CD4-positive, alpha-beta T cell treated with Interleukin-15 for 1 hour (primary cell): ENCODE results near the gene KCNF1.

Experiments
- DNase-seq: peaks from one replicate; pipeline ENCODE4 v3.0.0-alpha.2; 2020

Gene KCNF1

DNA sequence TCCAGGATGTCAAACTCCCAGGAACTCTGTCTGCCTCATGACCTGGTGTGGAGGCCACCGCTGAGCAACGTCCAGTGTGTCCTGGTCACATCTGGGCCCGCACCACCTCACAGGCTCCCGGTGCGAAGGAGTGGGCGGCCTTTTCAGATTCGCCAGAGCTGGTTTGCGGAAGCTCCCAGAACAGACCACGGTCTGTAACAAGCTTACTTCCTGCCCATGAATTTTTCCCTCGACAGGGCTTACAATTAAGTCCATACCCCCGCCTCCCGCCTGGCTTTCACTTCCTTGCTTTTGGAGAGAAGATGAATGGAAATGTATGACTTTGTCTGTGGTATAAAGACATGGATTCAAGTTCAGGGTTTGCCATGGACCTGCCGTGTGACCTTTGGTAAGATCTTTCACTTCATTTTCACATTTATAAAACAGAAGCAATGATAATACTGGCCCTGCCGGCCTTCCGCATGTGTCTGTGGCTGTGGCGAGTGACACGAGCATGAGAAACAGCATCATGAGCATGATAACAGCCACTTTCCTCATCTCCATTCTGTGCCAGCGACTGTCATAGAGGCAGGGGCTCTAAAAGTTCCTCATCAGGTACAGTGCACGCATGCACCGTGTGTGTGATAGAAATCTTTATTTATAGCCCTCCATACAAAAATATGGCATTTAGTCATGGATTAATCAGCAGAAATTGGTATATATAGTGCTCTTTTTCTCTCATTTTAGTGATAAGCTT lies 31.0 kb upstream of the KCNF1 start:
- DNase-seq = no peak

DNA sequence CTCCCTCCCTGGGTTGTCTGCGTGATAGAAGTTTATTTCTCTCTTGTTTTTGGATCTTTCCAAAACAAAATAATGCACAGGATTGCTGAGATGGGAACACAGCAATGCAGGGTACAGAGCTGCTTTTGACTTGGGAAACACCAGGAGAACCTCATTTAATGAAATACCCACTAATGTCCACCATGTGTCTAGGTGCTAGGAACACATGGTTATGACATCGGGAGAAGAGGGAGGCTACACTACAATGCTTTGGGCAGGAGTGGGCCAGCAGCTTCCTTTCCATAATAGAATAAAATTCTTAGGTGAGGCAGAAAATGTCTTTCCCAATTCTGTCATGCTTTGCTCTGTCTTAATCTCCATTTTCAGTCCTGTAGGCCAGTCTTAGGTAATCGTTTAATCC lies 29.2 kb upstream of the KCNF1 start:
- DNase-seq = no peak

DNA sequence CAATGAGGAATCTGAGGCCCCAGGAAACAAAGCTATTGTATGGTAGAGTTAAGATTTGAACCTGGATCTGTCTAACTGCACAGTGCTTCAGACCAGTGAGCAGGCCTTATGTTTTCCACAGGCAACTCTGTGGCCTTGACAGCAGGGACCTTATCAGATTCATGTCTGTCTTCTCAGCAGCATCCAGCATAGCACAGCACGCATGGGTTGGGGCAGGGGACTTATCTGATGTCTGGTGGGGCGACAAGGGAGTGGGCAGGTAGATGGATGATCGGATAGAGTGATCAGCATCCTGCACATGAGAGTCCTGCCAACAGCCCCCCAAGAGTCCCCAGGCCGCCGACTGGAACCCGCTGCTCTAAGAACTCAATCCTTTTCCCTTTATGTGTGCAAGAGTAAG lies 28.7 kb upstream of the KCNF1 start:
- DNase-seq = no peak

DNA sequence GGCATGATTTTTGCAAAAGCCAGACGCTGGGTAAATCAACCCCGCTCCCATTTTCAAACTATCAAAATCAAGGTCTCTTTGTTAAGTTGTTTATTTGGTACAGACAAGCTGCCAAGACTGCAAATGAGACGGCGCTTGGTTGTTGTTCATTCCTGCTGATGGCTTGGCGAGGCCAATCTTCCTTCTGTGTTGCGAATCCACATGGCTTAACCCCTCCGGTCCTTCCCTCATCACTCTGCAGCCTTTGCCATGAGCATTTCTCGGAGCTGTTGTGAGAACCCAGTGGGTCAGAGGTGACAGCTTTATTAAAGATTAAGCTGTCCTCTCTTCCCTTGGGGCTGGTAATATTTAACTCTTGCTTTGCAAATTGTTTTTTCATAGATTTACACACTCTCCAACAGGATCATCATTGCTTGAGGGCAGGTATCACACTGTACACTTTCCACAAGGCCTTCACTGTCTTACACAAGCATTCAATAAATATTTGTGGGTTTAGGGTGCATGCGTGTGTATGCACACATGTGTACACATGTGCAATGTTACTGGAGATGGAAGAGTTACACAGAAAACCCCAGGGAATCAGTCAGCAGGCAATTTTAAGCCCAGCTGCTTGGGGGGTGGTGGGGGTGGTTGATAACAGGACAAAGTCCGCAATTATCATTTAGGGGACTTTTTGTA lies 27.8 kb upstream of the KCNF1 start:
- DNase-seq = no peak

DNA sequence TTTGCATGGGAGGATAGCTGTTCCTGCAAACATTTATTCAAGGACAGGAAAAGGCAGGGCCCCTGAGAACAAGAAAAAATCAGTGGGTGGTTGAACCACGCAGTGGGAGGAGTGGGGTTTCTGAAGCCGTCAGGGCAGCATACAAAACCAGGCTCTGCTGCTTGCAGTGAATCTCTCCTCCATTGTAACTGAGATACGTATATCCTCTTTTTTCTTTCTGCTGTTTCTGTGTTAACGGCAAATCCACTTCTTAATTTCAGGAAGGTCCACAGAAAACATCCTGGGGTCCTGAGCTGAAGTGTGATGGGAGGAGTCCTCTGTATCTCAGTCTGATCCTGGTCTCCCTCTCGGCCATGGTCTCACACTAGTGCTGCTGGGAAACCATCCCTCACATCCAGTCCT lies 27.2 kb upstream of the KCNF1 start:
- DNase-seq = no peak

DNA sequence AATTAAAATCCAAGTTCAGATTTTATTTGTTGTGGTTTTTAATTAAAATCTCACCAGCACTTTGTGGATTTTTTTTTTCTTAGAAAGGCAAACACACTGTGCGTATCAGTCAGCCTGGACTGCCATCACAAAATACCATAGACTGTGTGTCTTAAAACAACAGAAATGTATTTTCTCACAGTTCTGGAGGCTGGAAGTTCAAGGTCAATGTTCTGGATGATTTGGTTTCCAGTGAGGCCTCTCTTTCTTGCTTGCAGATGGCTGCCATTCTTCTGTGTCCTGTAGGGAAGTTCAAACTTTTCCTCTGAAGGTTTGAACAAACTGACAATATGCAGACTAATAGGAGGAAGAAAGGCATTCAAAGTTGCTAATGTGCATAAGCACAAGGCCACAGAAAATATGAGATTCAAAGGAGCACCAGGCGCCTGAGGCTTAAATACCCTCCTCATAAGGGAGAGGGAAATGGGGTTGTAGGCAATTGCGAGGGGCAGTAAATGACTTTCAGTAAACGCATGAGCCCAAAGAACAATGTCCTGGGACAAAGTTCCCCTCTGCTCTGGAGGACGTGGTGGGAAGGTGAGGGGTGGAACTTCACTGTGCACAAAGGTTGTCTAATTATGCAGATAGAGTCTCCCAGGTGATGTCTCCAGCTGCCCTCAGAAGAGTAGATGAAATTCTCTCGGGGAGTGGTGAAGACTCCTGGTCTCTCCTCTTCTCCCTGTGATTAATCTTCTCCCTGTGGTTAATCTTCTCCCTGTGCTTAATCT lies 26.5 kb upstream of the KCNF1 start:
- no peak for DNase-seq

DNA sequence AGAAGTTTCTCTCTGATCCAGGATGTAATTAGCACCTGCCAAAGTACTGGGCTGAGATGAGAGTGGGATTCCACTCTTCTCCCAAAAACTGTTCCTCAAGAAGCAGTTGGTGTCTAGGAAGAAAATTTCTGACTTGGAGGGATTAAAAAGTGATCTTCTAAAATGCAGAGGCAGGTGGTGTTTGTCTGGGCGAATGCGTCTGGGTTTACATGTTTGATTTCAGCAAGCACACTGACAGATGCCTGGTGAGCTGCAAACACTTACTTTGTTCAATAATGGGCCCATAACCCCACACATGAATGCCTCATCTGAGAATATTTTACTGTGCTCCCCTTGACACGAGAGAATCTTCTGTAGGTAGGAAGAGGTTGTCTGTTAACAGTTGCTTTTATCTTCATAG lies 24.3 kb upstream of the KCNF1 start:
- DNase-seq = no peak

DNA sequence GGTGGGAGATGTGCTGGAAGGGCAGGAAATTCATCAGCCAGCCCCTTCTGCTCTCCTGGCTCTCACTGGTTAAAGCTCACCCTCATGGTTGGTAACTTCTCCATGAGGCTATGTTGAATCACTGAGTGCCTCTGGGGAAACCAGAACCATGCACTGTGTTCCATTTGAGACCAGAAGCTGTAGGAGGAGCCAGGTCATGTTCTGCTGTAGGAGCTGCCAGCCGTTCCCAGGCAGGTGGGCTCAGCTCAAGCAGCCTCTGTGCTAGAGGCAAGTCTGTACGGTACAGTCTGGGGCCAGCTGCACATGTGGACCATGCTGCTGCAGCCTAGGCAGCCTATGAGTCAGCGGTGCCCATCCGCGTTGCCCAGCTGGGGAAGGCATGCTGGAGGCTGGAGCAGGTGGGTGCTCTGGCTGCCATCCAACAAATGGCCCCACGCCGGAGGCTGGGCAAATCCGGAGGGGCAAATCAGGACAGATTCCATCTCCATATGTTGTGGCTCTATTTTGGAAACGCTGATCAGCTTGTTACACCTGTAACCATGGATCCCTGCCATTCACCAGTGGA lies 22.0 kb upstream of the KCNF1 start:
- no peak for DNase-seq

DNA sequence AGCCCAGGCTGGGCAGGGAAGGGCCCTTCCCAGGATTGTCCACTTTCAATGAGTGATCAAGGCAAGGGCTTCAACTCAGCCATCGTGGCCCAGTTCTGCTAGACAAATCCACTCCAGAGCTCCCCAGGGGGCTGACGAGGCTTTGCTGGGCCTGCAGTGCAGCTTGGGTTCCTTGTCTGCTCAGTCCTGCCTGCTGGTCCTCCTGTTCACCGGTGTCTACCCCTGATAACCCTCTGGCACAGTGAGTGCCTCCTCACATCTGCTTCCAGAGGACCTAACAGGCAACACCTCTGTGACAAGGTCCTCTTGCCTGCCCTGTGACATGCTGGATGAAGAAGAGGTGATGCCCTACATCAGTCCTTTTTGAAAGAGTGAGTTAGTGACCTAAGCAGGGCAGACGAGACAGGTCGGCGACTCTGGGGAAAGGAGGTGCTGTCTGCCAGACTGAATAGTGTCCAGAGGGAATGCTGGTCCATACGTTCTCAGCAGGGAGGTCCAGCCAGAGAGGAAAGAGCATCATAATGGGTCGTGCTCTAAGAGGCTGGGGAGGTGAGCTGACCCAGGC lies 20.9 kb upstream of the KCNF1 start:
- no peak for DNase-seq

DNA sequence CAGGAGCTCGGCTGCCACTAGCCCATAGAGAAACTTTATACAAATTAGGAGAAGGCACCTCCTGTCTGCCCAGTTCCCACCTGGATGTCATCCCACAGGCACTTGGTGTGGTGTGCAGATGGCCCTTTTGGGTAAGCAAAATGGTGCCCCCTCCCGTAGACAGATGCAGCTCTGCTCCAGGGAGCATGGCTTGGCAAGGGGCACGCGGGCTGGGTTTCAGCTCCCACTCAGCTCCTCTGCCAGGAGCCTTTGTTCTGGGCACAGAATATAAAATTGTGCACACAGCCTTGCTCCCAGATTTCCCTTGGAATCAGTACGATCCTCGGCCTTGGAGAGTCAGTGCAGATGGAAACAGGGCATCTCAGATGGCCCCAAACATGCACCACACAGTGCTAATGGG lies 20.3 kb upstream of the KCNF1 start:
- DNase-seq = no peak

DNA sequence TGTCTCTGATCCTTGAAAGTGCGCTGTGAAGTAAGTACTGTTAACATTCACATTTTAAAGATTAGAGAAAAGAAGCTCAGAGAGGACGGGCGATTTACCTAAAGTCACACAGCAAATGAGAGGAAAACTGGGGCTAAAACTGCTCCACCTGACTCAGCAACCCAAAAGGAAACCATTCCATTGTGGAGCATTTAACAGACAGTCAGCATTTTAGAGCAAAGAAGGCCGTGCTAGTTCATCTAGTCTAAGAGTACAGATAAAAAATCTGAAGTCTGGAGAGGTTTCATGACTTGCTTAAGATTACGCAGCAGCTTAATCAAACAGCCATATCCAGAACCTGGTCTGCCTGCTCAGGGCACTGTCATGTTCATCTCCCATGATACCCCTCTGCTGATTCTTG lies 19.9 kb upstream of the KCNF1 start:
- no peak for DNase-seq

DNA sequence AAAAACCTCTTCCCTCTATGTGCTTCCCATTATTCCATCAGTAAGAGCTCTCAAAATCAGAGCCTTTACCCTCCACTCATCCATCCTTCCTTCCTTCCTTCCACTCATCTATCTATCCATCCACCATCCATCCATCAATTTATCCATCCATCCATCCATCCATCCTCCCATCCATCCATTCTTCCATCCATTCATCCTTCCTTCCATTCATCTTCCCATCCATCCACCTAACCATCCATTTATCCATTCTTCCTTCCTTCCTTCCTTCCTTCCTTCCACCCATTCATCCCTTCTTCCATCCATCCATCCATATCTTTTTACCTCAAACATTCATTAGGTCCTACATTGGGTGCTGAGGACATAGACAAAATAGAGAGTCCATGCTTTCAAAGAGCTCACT lies 19.4 kb upstream of the KCNF1 start:
- no peak for DNase-seq

DNA sequence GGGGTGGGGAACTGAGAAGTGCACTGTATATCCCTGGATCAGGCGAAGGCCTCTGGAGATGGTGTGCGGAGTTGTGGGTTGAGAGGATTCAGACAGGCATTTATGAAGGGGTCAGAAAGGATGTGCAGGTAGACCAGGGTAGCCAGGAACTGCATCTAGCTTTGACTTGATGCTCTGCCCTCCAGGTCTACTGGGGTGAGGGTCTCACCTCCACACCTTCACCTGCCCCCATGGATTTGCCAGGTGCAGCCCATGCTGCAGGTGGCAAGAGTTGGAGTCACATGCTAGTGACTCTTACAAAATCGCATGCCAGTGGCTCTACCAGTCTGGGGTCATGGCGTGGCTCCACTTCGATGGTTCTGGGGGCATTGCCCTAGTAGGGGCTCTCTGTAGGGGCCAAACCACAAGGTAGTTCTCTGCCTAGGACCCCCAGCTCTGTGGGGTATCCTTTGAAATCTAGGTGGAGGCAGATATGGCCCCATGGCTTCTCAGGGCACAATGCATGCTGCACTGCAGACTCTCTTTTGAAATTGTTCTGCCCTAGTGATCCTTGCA lies 18.9 kb upstream of the KCNF1 start:
- no peak for DNase-seq

DNA sequence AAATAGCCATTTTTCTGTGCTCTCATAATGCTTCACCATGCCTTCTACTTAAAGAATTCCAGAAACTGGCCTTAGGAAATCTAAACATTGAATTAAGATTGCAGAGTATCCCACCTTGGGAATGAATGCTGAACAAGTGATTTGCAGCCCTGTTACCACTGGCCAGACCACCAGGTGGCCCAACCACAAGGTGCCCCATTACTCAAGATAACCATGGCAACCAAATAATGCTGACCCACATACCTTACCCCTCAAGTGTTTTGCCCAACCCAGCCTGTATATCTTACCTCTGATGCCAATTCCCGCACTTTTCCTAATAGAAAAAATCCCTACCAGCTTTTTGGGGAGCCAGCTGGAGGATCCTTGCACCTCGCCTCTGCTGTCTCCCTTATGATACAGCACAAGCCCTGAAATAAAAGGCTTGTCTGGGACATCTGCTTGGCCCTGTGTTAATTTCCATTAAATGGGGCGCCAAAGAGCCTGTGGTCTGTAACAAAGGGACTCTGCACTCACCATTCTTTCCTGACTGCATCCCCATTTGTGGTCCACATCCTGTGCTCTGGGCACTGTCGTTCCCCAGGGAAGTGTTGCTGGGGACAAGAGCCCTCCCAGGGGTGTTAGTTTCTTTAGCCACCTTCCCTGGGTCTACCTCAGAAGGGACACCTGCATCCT lies 17.3 kb upstream of the KCNF1 start:
- no peak for DNase-seq

DNA sequence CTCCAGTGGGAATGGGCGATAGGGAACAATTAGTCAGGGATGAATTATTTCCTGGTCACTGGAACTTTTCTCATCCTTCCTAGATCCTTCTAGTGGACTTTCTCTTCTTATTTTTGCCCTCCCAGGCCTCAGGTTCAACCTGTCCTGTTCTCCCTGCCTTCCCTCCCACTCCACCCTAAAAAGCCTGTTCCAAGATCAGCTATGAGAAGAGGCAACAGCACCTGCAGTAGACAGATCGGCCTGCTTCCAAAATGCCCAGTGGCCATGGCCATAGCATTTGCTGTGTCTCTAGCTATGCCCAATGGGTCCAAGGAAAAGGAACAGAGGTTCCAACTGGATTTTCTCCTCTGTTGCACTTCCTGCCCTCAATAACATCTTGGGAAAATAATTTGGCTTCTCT lies 16.5 kb upstream of the KCNF1 start:
- no peak for DNase-seq

DNA sequence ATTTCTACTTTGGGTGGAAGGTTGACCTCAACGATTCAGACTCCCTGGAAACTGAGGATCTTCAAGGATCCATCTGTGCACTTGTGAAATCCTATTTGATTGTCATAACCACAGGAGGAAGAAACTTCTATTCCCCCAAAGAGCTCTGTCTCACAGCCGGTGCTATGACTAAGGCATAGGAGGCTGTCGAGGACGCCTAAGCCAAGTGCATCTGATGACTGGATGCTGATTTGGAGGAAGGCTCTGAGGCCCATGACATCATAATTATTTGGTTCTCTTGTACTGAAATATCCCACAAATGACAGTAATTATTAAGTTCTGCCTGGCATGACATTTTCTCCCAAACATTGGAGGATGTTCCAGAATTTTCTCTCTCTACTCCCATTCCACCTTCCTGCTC lies 13.8 kb upstream of the KCNF1 start:
- DNase-seq = no peak

DNA sequence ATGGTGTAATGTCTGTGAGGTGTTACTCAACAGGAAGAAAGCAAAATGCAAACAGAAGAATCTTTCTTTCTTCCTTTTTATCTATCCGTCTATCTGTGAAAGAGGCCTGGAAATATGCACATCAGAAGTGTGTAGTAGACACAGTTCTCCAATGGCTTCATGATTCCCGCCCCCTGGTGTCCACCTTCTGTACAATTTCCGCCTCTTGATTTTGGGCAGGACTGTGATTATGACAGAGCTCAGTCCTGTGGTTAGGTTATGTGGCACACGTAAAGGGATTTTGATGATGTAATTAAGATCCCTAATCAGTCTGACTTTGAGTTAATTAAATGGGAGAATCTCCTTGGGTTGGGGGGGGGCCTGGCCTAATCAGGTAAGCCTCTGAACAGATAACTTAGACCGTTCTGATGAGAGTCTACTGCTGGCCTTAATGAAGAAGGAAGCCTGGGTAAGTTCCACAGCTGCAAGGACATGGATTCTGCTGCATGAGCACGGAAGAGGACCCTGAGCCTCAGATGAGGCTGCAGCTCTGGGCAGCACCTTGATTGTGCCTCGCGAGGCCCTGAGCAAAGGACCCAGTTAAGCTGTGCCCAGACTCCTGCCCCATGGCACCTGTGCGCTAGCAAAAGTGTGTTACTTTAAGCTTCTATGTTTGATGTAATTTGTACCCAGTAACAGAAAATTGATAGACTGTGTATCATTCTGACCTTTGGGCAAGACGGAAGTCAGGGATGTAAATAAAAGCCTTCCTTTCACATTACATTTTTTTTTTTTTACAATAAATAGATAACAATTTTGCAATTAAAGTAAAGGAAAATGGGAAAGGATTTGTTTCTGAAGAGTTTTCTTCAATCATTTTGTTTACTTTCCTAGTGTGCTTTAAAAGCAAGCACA lies 11.3 kb upstream of the KCNF1 start:
- DNase-seq = no peak

DNA sequence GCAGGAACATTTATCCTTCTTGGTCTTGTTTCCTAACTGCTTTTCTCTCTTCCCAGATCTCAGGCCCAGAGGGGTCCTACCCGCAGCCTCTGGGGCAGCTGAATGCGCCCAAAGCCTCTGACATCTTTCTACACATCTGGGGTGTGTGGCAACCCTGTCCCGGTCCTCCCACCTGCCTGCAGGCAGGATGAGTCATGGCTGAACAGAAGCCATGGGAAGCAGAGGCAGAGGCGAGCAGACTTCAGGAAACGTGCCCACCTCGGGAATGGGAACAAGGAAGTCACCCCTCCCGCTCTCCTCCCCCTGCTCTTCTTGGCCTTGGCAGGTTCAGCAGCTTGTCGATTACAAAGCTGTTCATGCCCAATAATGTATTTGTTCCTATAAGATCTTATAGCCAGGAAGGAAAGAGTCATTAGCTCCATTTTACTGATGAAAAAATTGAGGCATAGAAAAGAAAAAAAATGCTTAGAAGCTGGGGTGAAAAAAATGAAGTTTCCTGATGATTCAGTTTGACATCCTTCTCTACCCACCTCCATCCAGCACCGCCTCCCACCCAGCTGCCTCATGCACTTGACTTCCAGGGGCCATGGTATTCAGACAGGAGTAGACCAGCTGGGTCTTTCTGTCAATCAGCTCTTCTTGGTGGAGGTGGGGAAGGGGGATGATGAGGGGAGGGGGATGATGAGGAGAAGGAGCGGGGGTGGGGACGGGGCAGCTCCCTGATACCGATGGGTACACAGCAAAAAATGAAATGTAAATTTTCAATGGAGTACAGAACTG lies 10.4 kb upstream of the KCNF1 start:
- DNase-seq = no peak

DNA sequence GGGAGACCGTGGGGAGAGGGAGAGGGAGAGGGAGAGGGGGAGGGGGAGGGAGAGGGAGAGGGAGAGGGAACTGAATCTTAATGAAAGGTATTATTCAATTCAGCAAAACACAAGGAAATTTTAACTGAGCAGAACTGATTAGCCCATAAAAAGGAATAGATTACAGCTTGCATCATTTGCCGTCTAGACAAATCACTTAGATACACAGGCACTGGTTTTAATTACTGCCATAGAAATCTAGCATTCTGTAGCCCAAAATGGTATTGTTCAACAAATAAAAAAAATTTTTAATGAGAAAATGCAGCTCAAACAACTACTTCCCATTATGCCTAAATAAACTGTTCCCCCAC lies 7.9 kb upstream of the KCNF1 start:
- no peak for DNase-seq

DNA sequence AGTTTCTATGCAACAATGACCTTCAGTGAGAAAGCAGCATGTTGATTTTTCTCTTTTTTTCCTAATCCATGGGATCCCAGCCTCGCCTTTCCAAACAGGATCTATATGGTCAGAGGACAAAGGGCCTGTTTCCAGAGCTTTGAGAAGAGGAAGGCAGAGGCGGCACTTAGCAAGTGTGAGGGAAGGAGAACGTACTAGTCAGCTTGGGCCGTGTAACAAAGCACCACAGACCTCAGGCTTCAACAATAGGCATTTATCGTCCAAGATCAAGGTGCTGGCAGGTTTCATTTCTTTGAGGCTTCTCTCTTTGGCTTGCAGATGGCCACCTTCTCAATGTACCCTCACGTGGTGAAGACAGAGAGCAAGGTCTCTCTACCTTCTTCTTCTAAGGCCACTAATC lies 7.3 kb upstream of the KCNF1 start:
- DNase-seq = no peak
